ENCODE data around the gene EEF1AKMT1. TPM values are rescaled to one million over a fixed set of nuclear protein-coding genes. Genes with fewer than 3 reads are reported as not detected.
A peak's percentile ranks its signal among the peaks of the same experiment; 100 is the strongest.

Gene EEF1AKMT1
- total RNA-seq: 1 to 10 TPM; 7.6 to 8.1 TPM
- 10.2 TPM for polyA plus RNA-seq (2013, experiment 1 of 2)
- polyA plus RNA-seq (2013, experiment 2 of 2): 10.1 TPM
- long read RNA-seq, experiment 1, partial matches to known transcripts: 1 of 3 reads
- long read RNA-seq, experiment 1, other reads (novel, unspliced or antisense): 1 of 3 reads
- long read RNA-seq, experiment 2, transcript EEF1AKMT1-202 (5 exons, 1,042 nt): major isoform, 8 of 10 reads
- long read RNA-seq, experiment 2, partial matches to known transcripts: 0 of 10 reads
- long read RNA-seq, experiment 2, other reads (novel, unspliced or antisense): 2 of 10 reads
- long read RNA-seq, experiment 3, transcript EEF1AKMT1-202 (5 exons, 1,042 nt): major isoform, 18 of 25 reads
- long read RNA-seq, experiment 3, partial matches to known transcripts: 0 of 25 reads
- long read RNA-seq, experiment 3, other reads (novel, unspliced or antisense): 6 of 25 reads
- long read RNA-seq, experiment 4, transcript EEF1AKMT1-202 (5 exons, 1,042 nt): major isoform, 13 of 14 reads
- long read RNA-seq, experiment 4, partial matches to known transcripts: 1 of 14 reads
- long read RNA-seq, experiment 4, other reads (novel, unspliced or antisense): 0 of 14 reads

- H3K4me1 Mint-ChIP-seq: peaks cover 10% of the 10 kb centered on the region
- H3K4me3 ChIP-seq (ENCODE audit: low read length): peak within 1 kb of the TSS; percentile 85
- peaks cover 42% of the 10 kb centered on the region for H3K9me3 ChIP-seq (ENCODE audit: control insufficient read depth, low read length)
- peaks cover 34% of the 10 kb centered on the region for H3K36me3 Mint-ChIP-seq (ENCODE audit: low read depth)
- peaks cover 23% of the 10 kb centered on the region for H3K9me3 Mint-ChIP-seq
- WGBS, 2 experiments (ENCODE audit: insufficient coverage in 1 of 2, insufficient read length in 1 of 2): 8 to 12% methylated on average over 36 to 72 of the region's 72 CpGs
- DNase-seq: peak; percentile 98
- H3K27ac Mint-ChIP-seq: peak within 1 kb of the TSS; percentile 99
- H3K9ac ChIP-seq (ENCODE audit: extremely low read depth, low read length, poor library complexity, severe bottlenecking): peak within 1 kb of the TSS; percentile 79
- peak within 1 kb of the TSS; percentile 82 for H3K27ac ChIP-seq (ENCODE audit: low read depth, low read length)
- H3K27me3 ChIP-seq (ENCODE audit: control insufficient read depth, insufficient read depth, low read length, poor library complexity, severe bottlenecking): no peaks in the 10 kb centered on the region
- H3K4me1 ChIP-seq (ENCODE audit: control insufficient read depth, insufficient read depth, low read length): no peaks in the 10 kb centered on the region
- peaks cover 29% of the 10 kb centered on the region for H3K36me3 ChIP-seq (ENCODE audit: control insufficient read depth, insufficient read depth, low read length)
- TF ChIP-seq CTCF (conservative IDR thresholded peaks at IDR 0.05): no peak
- peak within 1 kb of the TSS; percentile 90 for H3K4me3 Mint-ChIP-seq
- H3K27me3 Mint-ChIP-seq (ENCODE audit: insufficient read depth): no peaks in the 10 kb centered on the region
These were observed at the start of gene EEF1AKMT1 for GRCh38 chr13:20773194-20774080. EEF1AKMT1 (minus strand) TSS chr13:20773961; CDS start chr13:20757598, 16,363 bp downstream.

- H3K4me1 Mint-ChIP-seq: peaks cover 3% of the 10 kb centered on the region
- Histone ChIP-seq H3K4me3 (ENCODE audit: low read length) (no peak overlapping the region), H3K4me1 (ENCODE audit: control insufficient read depth, insufficient read depth, low read length) (peaks cover 6% of the 10 kb centered on the region), H3K9ac (ENCODE audit: extremely low read depth, low read length, poor library complexity, severe bottlenecking) (no peak overlapping the region), H3K36me3 (ENCODE audit: control insufficient read depth, insufficient read depth, low read length) (peaks cover 21% of the 10 kb centered on the region), H3K9me3 (ENCODE audit: control insufficient read depth, low read length) (no peaks in the 10 kb centered on the region), H3K27ac (ENCODE audit: low read depth, low read length) (no peak overlapping the region), H3K27me3 (ENCODE audit: control insufficient read depth, insufficient read depth, low read length, poor library complexity, severe bottlenecking) (no peaks in the 10 kb centered on the region)
- no peak overlapping the region for H3K27ac Mint-ChIP-seq
- DNase-seq: no peak
- H3K36me3 Mint-ChIP-seq (ENCODE audit: low read depth): peaks cover 23% of the 10 kb centered on the region
- 100% methylated on average over 1 of the region's 1 CpG; no CpG with 5 or more reads in 1 of the 2 experiments for WGBS, 2 experiments (ENCODE audit: insufficient coverage in 1 of 2, insufficient read length in 1 of 2)
- H3K9me3 Mint-ChIP-seq: no peaks in the 10 kb centered on the region
- no peaks in the 10 kb centered on the region for H3K27me3 Mint-ChIP-seq (ENCODE audit: insufficient read depth)
- TF ChIP-seq CTCF (conservative IDR thresholded peaks at IDR 0.05): no peak
- H3K4me3 Mint-ChIP-seq: no peak overlapping the region
These were observed 49.3 kb upstream of the EEF1AKMT1 start for GRCh38 chr13:20823071-20823470.

GRCh38 chr13:20822406-20822805 lies 48.6 kb upstream of the EEF1AKMT1 start:
- no peak overlapping the region for H3K9ac ChIP-seq (ENCODE audit: extremely low read depth, low read length, poor library complexity, severe bottlenecking)
- H3K27me3 ChIP-seq (ENCODE audit: control insufficient read depth, insufficient read depth, low read length, poor library complexity, severe bottlenecking): no peaks in the 10 kb centered on the region
- H3K36me3 ChIP-seq (ENCODE audit: control insufficient read depth, insufficient read depth, low read length): peaks cover 17% of the 10 kb centered on the region
- H3K4me1 ChIP-seq (ENCODE audit: control insufficient read depth, insufficient read depth, low read length): peaks cover 6% of the 10 kb centered on the region
- H3K27me3 Mint-ChIP-seq (ENCODE audit: insufficient read depth): no peaks in the 10 kb centered on the region
- H3K4me1 Mint-ChIP-seq: peaks cover 3% of the 10 kb centered on the region
- H3K27ac Mint-ChIP-seq: no peak overlapping the region
- no peak for TF ChIP-seq CTCF (conservative IDR thresholded peaks at IDR 0.05)
- no peaks in the 10 kb centered on the region for H3K9me3 ChIP-seq (ENCODE audit: control insufficient read depth, low read length)
- H3K36me3 Mint-ChIP-seq (ENCODE audit: low read depth): peaks cover 27% of the 10 kb centered on the region
- H3K4me3 Mint-ChIP-seq: no peak overlapping the region
- WGBS, 2 experiments (ENCODE audit: insufficient coverage in 1 of 2, insufficient read length in 1 of 2): 90 to 100% methylated on average over 1 of the region's 1 CpG
- H3K9me3 Mint-ChIP-seq: no peaks in the 10 kb centered on the region
- DNase-seq: no peak
- H3K27ac ChIP-seq (ENCODE audit: low read depth, low read length): no peak overlapping the region
- H3K4me3 ChIP-seq (ENCODE audit: low read length): no peak overlapping the region
